Naive thymus-derived CD8-positive, alpha-beta T cell (primary cell): ENCODE data around the gene NHSL1. TPM values are rescaled to one million over a fixed set of nuclear protein-coding genes. Genes with fewer than 3 reads are reported as not detected.

Experiments used
- ATAC-seq, 2 donors: fragments of 150-1000 bp; cut with Tn5 transposase in 1 of 2; sonication (Bioruptor Pico), chemical (Tn5 transposase) in 1 of 2; 1 replicate in 1 of 2; 2 replicates in 1 of 2; pipeline ENCODE4 v1.10.0; 2021; ENCODE audit warnings: mild to moderate bottlenecking in 2 of 2, moderate library complexity in 2 of 2
- POLR2A ChIA-PET: fragments of 350-600 bp; sonication (Branson Sonifier 250); formaldehyde crosslinking; loops from one replicate; lab custom pipeline; 2021; ENCODE audit warnings: antibody characterized with exemption; lab: Charles Lee
- DNase-seq, 10 donors: peaks; one replicate each; pipeline versions ENCODE4 v3.0.0 to v3.0.0-alpha.2; 2020 to 2022
- H3K27ac Mint-ChIP-seq, 10 donors: one replicate each; pipeline ENCODE4 v1.8.0; 2020 to 2022; ENCODE audit warnings: mild to moderate bottlenecking in 10 of 10, mixed read lengths in 10 of 10, moderate library complexity in 4 of 10, inconsistent platforms in 1 of 10
- H3K27me3 Mint-ChIP-seq, 5 donors: one replicate each; pipeline ENCODE4 v1.8.0; 2021 to 2022; ENCODE audit warnings: mixed read lengths in 5 of 5
- H3K36me3 Mint-ChIP-seq, 3 donors: one replicate each; pipeline ENCODE4 v1.8.0; 2020 to 2022; ENCODE audit warnings: mixed read lengths in 3 of 3, mild to moderate bottlenecking in 2 of 3, inconsistent platforms in 1 of 3
- H3K4me1 Mint-ChIP-seq, 4 donors: one replicate each; pipeline ENCODE4 v1.8.0; 2021 to 2022; ENCODE audit warnings: mixed read lengths in 4 of 4
- H3K4me3 Mint-ChIP-seq, 10 donors: one replicate each; pipeline ENCODE4 v1.8.0; 2020 to 2022; ENCODE audit warnings: mild to moderate bottlenecking in 10 of 10, mixed read lengths in 10 of 10, moderate library complexity in 6 of 10, inconsistent platforms in 1 of 10
- H3K9me3 Mint-ChIP-seq, 9 donors: one replicate each; pipeline ENCODE4 v1.8.0; 2020 to 2022; ENCODE audit warnings: mixed read lengths in 9 of 9, mild to moderate bottlenecking in 3 of 9, inconsistent platforms in 1 of 9, moderate library complexity in 1 of 9
- polyA plus RNA-seq, 3 donors: library from polyadenylated mRNA; unstranded; fragments of 300-500 nt; fragmentation: Illumina TruSeq; gene quantifications; one replicate each; pipeline ENCODE4 v1.2.3, GENCODE V29; 2021
- total RNA-seq, 8 experiments: library from RNA in 2 of 8; stranded (reverse) in 2 of 8; gene quantifications; one replicate each; pipeline ENCODE4 v1.2.3 and lab custom pipeline; 2021 to 2026

Gene NHSL1
- total and polyA plus RNA-seq, 5 experiments from 2014 or later: 0.05 to 0.08 TPM; not detected in 3

- ATAC-seq: no peak
- Mint-ChIP-seq H3K27ac (no peak overlapping the region), H3K36me3 (peaks cover 0 to 3% (median 0%) of the 10 kb centered on the region in 3 donors), H3K4me1 (peaks cover 0 to 2% (median 0%) of the 10 kb centered on the region in 4 donors), H3K4me3 (no peak overlapping the region), H3K9me3 (peaks cover 0 to 20% (median 0%) of the 10 kb centered on the region in 9 donors), H3K27me3 (peaks cover 0 to 5% (median 0%) of the 10 kb centered on the region in 5 donors)
- DNase-seq: no peak
- POLR2A ChIA-PET: interaction anchor here (0.7 to 1.1 kb wide), 3 partner anchors 8 to 661 kb away, joined by 3 to 4 read pairs (median 3); no protein-coding TSS in a partner anchor
Observed at GRCh38 chr6:138464085-138464484, 35.2 kb downstream of the NHSL1 start.

GRCh38 chr6:138461647-138462046 is 37.6 kb downstream of the NHSL1 start:
- H3K27ac Mint-ChIP-seq: no peak overlapping the region
- DNase-seq (no peak), ATAC-seq (no peak)
- no peak overlapping the region for H3K4me3 Mint-ChIP-seq
- POLR2A ChIA-PET: no interaction called here
- H3K4me1 Mint-ChIP-seq: peaks cover 3 to 9% (median 3%) of the 10 kb centered on the region in 4 donors
- H3K27me3 Mint-ChIP-seq: no peaks in the 10 kb centered on the region
- H3K36me3 Mint-ChIP-seq: peaks cover 0 to 3% (median 0%) of the 10 kb centered on the region in 3 donors
- peaks cover 0 to 20% (median 0%) of the 10 kb centered on the region in 9 donors for H3K9me3 Mint-ChIP-seq

- peak overlapping the region in 9 of 10 donors; percentile 47 to 78 (median 71) for H3K4me3 Mint-ChIP-seq
- no peaks in the 10 kb centered on the region for H3K27me3 Mint-ChIP-seq
- ATAC-seq: no peak
- DNase-seq: no peak
- POLR2A ChIA-PET: interaction anchor here (1.3 kb wide), 1 partner anchor 53 kb away, joined by 4 read pairs; the partner anchor contains the start of gene HEBP2
- peaks cover 1 to 30% (median 19%) of the 10 kb centered on the region in 4 donors for H3K4me1 Mint-ChIP-seq
- H3K36me3 Mint-ChIP-seq: peaks cover 0 to under 1% (median 0%) of the 10 kb centered on the region in 3 donors
- peak overlapping the region in 9 of 10 donors; percentile 29 to 95 (median 92) for H3K27ac Mint-ChIP-seq
- peaks cover 0 to 7% (median 0%) of the 10 kb centered on the region in 9 donors for H3K9me3 Mint-ChIP-seq
Observed at GRCh38 chr6:138456401-138456790, 42.9 kb downstream of the NHSL1 start.

- POLR2A ChIA-PET: interaction anchor here (0.9 to 1.3 kb wide), 3 partner anchors 8 to 53 kb away, joined by 3 to 4 read pairs (median 3); partner anchors contain the start of gene HEBP2
- Mint-ChIP-seq H3K9me3 (peaks cover 0 to 2% (median 0%) of the 10 kb centered on the region in 9 donors), H3K36me3 (no peaks in the 10 kb centered on the region), H3K4me3 (peak overlapping the region; percentile 8 to 78 (median 68)), H3K4me1 (peaks cover 1 to 30% (median 19%) of the 10 kb centered on the region in 4 donors), H3K27me3 (no peaks in the 10 kb centered on the region), H3K27ac (peak overlapping the region; percentile 29 to 95 (median 90))
- DNase-seq (peak in 7 of 10 donors; percentile 3 to 74 (median 45)), ATAC-seq (peak; percentile 78 to 86)
Observed at GRCh38 chr6:138455746-138456400, 43.4 kb downstream of the NHSL1 start.

- no peaks in the 10 kb centered on the region for H3K27me3 Mint-ChIP-seq
- no peaks in the 10 kb centered on the region for H3K9me3 Mint-ChIP-seq
- ATAC-seq (peak; percentile 67 to 77), DNase-seq (peak; percentile 4 to 78 (median 43))
- H3K27ac Mint-ChIP-seq: peak overlapping the region in 8 of 10 donors; percentile 76 to 95 (median 92)
- H3K36me3 Mint-ChIP-seq: no peaks in the 10 kb centered on the region
- POLR2A ChIA-PET: interaction anchor here (0.9 to 1.3 kb wide), 3 partner anchors 9 to 54 kb away, joined by 3 to 4 read pairs (median 3); partner anchors contain the start of gene HEBP2
- H3K4me3 Mint-ChIP-seq: peak overlapping the region in 9 of 10 donors; percentile 47 to 78 (median 71)
- peaks cover 1 to 30% (median 19%) of the 10 kb centered on the region in 4 donors for H3K4me1 Mint-ChIP-seq
Observed at GRCh38 chr6:138454981-138455706, 44.1 kb downstream of the NHSL1 start.

- no peak for ATAC-seq
- no peaks in the 10 kb centered on the region for H3K9me3 Mint-ChIP-seq
- H3K27ac Mint-ChIP-seq: peak overlapping the region in 1 of 10 donors; percentile 74
- DNase-seq: no peak
- POLR2A ChIA-PET: no interaction called here
- no peak overlapping the region for H3K4me3 Mint-ChIP-seq
- no peaks in the 10 kb centered on the region for H3K36me3 Mint-ChIP-seq
- peaks cover 0 to 15% (median 11%) of the 10 kb centered on the region in 4 donors for H3K4me1 Mint-ChIP-seq
- H3K27me3 Mint-ChIP-seq: no peaks in the 10 kb centered on the region
Observed at GRCh38 chr6:138451043-138451442, 48.3 kb downstream of the NHSL1 start.

GRCh38 chr6:138450445-138450844 is 48.8 kb downstream of the NHSL1 start:
- H3K4me3 Mint-ChIP-seq: no peak overlapping the region
- H3K27me3 Mint-ChIP-seq: no peaks in the 10 kb centered on the region
- POLR2A ChIA-PET: interaction anchor here (0.6 kb wide), 1 partner anchor 576 kb away, joined by 4 read pairs; no protein-coding TSS in a partner anchor
- H3K27ac Mint-ChIP-seq: no peak overlapping the region
- DNase-seq (no peak), ATAC-seq (no peak)
- H3K4me1 Mint-ChIP-seq: peaks cover 0 to 10% (median 9%) of the 10 kb centered on the region in 4 donors
- no peaks in the 10 kb centered on the region for H3K36me3 Mint-ChIP-seq
- no peaks in the 10 kb centered on the region for H3K9me3 Mint-ChIP-seq

- Mint-ChIP-seq H3K4me1 (no peaks in the 10 kb centered on the region), H3K27ac (no peak overlapping the region), H3K4me3 (no peak overlapping the region), H3K9me3 (peaks cover 0 to 3% (median 0%) of the 10 kb centered on the region in 9 donors), H3K36me3 (no peaks in the 10 kb centered on the region), H3K27me3 (no peaks in the 10 kb centered on the region)
- ATAC-seq (no peak), DNase-seq (no peak)
- POLR2A ChIA-PET: no interaction called here
Observed at GRCh38 chr6:138446821-138447220, 52.5 kb downstream of the NHSL1 start.

- H3K27ac Mint-ChIP-seq: no peak overlapping the region
- peaks cover 0 to 2% (median 0%) of the 10 kb centered on the region in 4 donors for H3K4me1 Mint-ChIP-seq
- POLR2A ChIA-PET: interaction anchor here (0.8 kb wide), 1 partner anchor 70 kb away, joined by 3 read pairs; no protein-coding TSS in a partner anchor
- H3K36me3 Mint-ChIP-seq: no peaks in the 10 kb centered on the region
- H3K4me3 Mint-ChIP-seq: no peak overlapping the region
- peaks cover 0 to 3% (median 0%) of the 10 kb centered on the region in 9 donors for H3K9me3 Mint-ChIP-seq
- no peak for ATAC-seq
- no peaks in the 10 kb centered on the region for H3K27me3 Mint-ChIP-seq
- DNase-seq: no peak
Observed at GRCh38 chr6:138443979-138444378, 55.3 kb downstream of the NHSL1 start.

- ATAC-seq (no peak), DNase-seq (no peak)
- Mint-ChIP-seq H3K27ac (no peak overlapping the region), H3K27me3 (no peaks in the 10 kb centered on the region), H3K9me3 (peaks cover 0 to 3% (median 0%) of the 10 kb centered on the region in 9 donors), H3K4me3 (no peak overlapping the region), H3K36me3 (no peaks in the 10 kb centered on the region), H3K4me1 (peaks cover 0 to 2% (median 0%) of the 10 kb centered on the region in 4 donors)
- POLR2A ChIA-PET: no interaction called here
Observed at GRCh38 chr6:138442663-138443062, 56.6 kb downstream of the NHSL1 start.

GRCh38 chr6:138441965-138442364 is 57.3 kb downstream of the NHSL1 start:
- peaks cover 0 to 3% (median 0%) of the 10 kb centered on the region in 9 donors for H3K9me3 Mint-ChIP-seq
- ATAC-seq (no peak), DNase-seq (no peak)
- no peak overlapping the region for H3K27ac Mint-ChIP-seq
- no peaks in the 10 kb centered on the region for H3K27me3 Mint-ChIP-seq
- no peak overlapping the region for H3K4me3 Mint-ChIP-seq
- POLR2A ChIA-PET: no interaction called here
- H3K36me3 Mint-ChIP-seq: no peaks in the 10 kb centered on the region
- H3K4me1 Mint-ChIP-seq: peaks cover 0 to 2% (median 0%) of the 10 kb centered on the region in 4 donors

GRCh38 chr6:138440758-138441357 is 58.4 kb downstream of the NHSL1 start:
- Mint-ChIP-seq H3K9me3 (peaks cover 0 to 3% (median 0%) of the 10 kb centered on the region in 9 donors), H3K27ac (no peak overlapping the region), H3K36me3 (no peaks in the 10 kb centered on the region), H3K4me1 (peaks cover 0 to 2% (median 0%) of the 10 kb centered on the region in 4 donors), H3K27me3 (no peaks in the 10 kb centered on the region), H3K4me3 (no peak overlapping the region)
- ATAC-seq (no peak), DNase-seq (no peak)
- POLR2A ChIA-PET: interaction anchor here (0.6 kb wide), 2 partner anchors 24 to 25 kb away, joined by 4 read pairs; no protein-coding TSS in a partner anchor
